Esophagus muscularis mucosa (tissue), 3 donors: ENCODE data around the gene CASKIN2.

ENCODE experiments used
- CTCF ChIP-seq, 3 experiments: fragments of 200-600 bp in 2 of 3; fragments of 450-650 bp in 1 of 3; sonication (generic) in 2 of 3; IDR thresholded peaks; one replicate each; pipeline ENCODE4 v1.5.1; 2017 to 2019; ENCODE audit warnings: antibody characterized with exemption in 3 of 3, mild to moderate bottlenecking in 2 of 3, moderate library complexity in 1 of 3
- POLR2A ChIP-seq: fragments of 450-650 bp; IDR thresholded peaks from one replicate; pipeline ENCODE4 v1.6.1; 2017; ENCODE audit warnings: antibody characterized with exemption, moderate library complexity, mild to moderate bottlenecking, low read depth
- POLR2AphosphoS5 ChIP-seq, 2 donors: sonication (generic); formaldehyde crosslinking; IDR thresholded peaks; one replicate each; pipeline ENCODE4 v1.6.1; 2017; ENCODE audit warnings: antibody characterized with exemption in 2 of 2

DNA sequence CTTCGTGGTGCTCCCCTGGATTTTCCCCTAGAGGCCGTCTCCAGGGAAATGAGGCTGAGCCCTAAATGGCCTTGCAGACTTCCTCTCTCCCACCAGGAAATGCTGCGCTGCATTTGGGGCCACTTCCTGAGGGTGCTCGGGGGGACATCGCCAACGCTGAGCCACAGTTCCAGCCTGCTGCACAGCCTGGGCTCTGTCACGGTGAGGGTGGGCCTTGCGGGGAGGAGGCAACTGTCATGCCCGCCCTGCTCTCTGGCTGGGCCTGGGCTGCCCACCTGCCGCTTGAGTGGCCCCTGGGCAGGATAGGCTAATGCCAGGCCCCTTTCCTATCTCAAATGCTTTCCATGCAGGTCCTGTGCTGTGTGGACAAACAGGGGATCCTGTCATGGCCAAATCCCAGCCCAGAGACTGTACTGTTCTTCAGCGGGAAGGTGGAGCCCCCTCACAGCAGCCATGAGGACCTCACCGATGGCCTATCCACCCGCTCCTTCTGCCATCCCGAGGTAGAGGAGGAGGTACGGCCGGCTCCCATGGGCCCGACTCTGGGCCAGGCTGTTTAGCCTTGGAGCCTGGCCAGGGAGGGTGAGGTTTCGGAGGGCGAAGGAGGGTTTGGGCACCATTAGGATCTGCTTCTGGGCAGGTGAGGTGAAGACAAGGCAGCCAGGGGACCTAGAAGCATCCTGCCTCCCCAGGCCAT is 24.2 kb downstream of the CASKIN2 start:
- TF ChIP-seq CTCF (IDR thresholded peaks at IDR 0.05), result no peak
- no peak for TF ChIP-seq POLR2A
- no peak for TF ChIP-seq POLR2AphosphoS5 (IDR thresholded peaks at IDR 0.05)
